ENCODE measurements around the gene KRTAP13-2.

Gene KRTAP13-2

GRCh38 chr21:30372139-30372770, at the start of gene KRTAP13-2:
Gene KRTAP13-2 (minus strand): TSS chr21:30372271. CDS start chr21:30372213, 58 bp downstream.
- H3K27ac ChIP-seq: no peak within 1 kb of the TSS
- no peak for DNase-seq (ENCODE audit: low read depth, low spot score)

GRCh38 chr21:30415993-30416392, 43.9 kb upstream of the KRTAP13-2 start:
- no peak overlapping the region for H3K27ac ChIP-seq
- no peak for DNase-seq (ENCODE audit: low read depth, low spot score)

- DNase-seq (ENCODE audit: low read depth, low spot score): peak; percentile 82
Measured at GRCh38 chr21:30408782-30409494, 36.9 kb upstream of the KRTAP13-2 start.

GRCh38 chr21:30395731-30396130, 23.7 kb upstream of the KRTAP13-2 start, which contains the start of gene KRTAP13-1:
Gene KRTAP13-1 (plus strand): TSS chr21:30396031. CDS start chr21:30396087, 56 bp downstream.
- DNase-seq (ENCODE audit: low read depth, low spot score): no peak
- H3K27ac ChIP-seq: no peak within 1 kb of the TSS

More at GRCh38 chr21:30408782-30409494, 36.9 kb upstream of the KRTAP13-2 start:
- H3K27ac ChIP-seq: no peak overlapping the region

- no peak for DNase-seq (ENCODE audit: low read depth, low spot score)
- H3K27ac ChIP-seq: no peak overlapping the region
Measured at GRCh38 chr21:30391492-30392025, 19.5 kb upstream of the KRTAP13-2 start.

- DNase-seq (ENCODE audit: low read depth, low spot score): no peak
Measured at GRCh38 chr21:30382201-30382600, 10.1 kb upstream of the KRTAP13-2 start.

GRCh38 chr21:30355906-30356305, 16.2 kb downstream of the KRTAP13-2 start:
- no peak overlapping the region for H3K27ac ChIP-seq
- DNase-seq (ENCODE audit: low read depth, low spot score): no peak

More at GRCh38 chr21:30382201-30382600, 10.1 kb upstream of the KRTAP13-2 start:
- no peak overlapping the region for H3K27ac ChIP-seq

GRCh38 chr21:30354308-30355005, 17.6 kb downstream of the KRTAP13-2 start:
- no peak for DNase-seq (ENCODE audit: low read depth, low spot score)
- no peak overlapping the region for H3K27ac ChIP-seq

- H3K27ac ChIP-seq: no peak overlapping the region
- no peak for DNase-seq (ENCODE audit: low read depth, low spot score)
Measured at GRCh38 chr21:30351534-30351933, 20.5 kb downstream of the KRTAP13-2 start.

GRCh38 chr21:30349572-30349971, 22.5 kb downstream of the KRTAP13-2 start:
- DNase-seq (ENCODE audit: low read depth, low spot score): no peak
- no peak overlapping the region for H3K27ac ChIP-seq

GRCh38 chr21:30348506-30348905, 23.6 kb downstream of the KRTAP13-2 start, which contains the start of gene KRTAP23-1:
Gene KRTAP23-1 (minus strand): TSS chr21:30348606. CDS start chr21:30348606, 0 bp downstream.
- no peak within 1 kb of the TSS for H3K27ac ChIP-seq
- no peak for DNase-seq (ENCODE audit: low read depth, low spot score)

GRCh38 chr21:30345014-30345413, 27.1 kb downstream of the KRTAP13-2 start:
- DNase-seq (ENCODE audit: low read depth, low spot score): no peak
- H3K27ac ChIP-seq: no peak overlapping the region

GRCh38 chr21:30340714-30341573, 31.1 kb downstream of the KRTAP13-2 start:
- no peak overlapping the region for H3K27ac ChIP-seq
- peak; percentile 26 for DNase-seq (ENCODE audit: low read depth, low spot score)

GRCh38 chr21:30338717-30339116, 33.4 kb downstream of the KRTAP13-2 start:
- H3K27ac ChIP-seq: no peak overlapping the region

GRCh38 chr21:30337772-30338171, 34.3 kb downstream of the KRTAP13-2 start:
- peak; percentile 29 for DNase-seq (ENCODE audit: low read depth, low spot score)

More at GRCh38 chr21:30338717-30339116, 33.4 kb downstream of the KRTAP13-2 start:
- no peak for DNase-seq (ENCODE audit: low read depth, low spot score)

GRCh38 chr21:30337276-30337744, 34.8 kb downstream of the KRTAP13-2 start, which contains the start of gene KRTAP27-1:
Gene KRTAP27-1 (minus strand): TSS chr21:30337694. CDS start chr21:30337668, 26 bp downstream.
- no peak for DNase-seq (ENCODE audit: low read depth, low spot score)

More at GRCh38 chr21:30337772-30338171, 34.3 kb downstream of the KRTAP13-2 start:
- no peak overlapping the region for H3K27ac ChIP-seq

GRCh38 chr21:30336596-30336995, 35.5 kb downstream of the KRTAP13-2 start:
- DNase-seq (ENCODE audit: low read depth, low spot score): no peak
- no peak overlapping the region for H3K27ac ChIP-seq

More at GRCh38 chr21:30337276-30337744, 34.8 kb downstream of the KRTAP13-2 start, which contains the start of gene KRTAP27-1:
- H3K27ac ChIP-seq: no peak within 1 kb of the TSS

- H3K27ac ChIP-seq: no peak overlapping the region
- no peak for DNase-seq (ENCODE audit: low read depth, low spot score)
Measured at GRCh38 chr21:30333736-30334135, 38.3 kb downstream of the KRTAP13-2 start.

- no peak for DNase-seq (ENCODE audit: low read depth, low spot score)
- H3K27ac ChIP-seq: no peak overlapping the region
Measured at GRCh38 chr21:30332681-30333080, 39.4 kb downstream of the KRTAP13-2 start.

Data from epithelial cell of prostate (primary cell).